Measurements from ENCODE around the gene B4GALT7.

Gene B4GALT7

GRCh38 chr5:177611446-177612214 is 11.7 kb downstream of the B4GALT7 start:
- TF ChIP-seq CTCF (IDR thresholded peaks at IDR 0.05) = no peak

DNA sequence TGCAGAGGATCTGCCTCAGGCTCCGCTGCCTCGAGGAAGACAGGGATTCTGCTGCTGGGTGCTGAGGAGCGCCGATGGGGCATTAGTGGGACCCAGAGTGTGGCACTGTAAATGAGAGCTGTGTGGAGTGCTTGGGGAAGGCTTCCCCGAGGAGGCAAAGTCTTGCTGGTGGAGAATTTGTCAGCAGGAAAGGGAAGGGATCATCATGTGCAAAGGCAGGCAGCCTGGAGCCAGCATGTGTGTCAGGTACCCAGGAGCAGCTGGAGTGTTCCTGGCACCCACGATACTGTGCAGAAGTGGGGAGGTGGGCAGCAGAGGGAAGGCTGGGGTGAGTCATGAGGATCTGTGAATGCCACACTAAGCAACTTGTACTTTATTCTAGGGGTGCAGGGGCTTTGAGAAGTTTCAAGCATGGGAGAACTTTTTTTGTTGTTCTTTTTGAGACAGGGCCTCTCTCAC is 12.3 kb downstream of the B4GALT7 start:
- TF ChIP-seq CTCF (IDR thresholded peaks at IDR 0.05) = no peak

- TF ChIP-seq CTCF (IDR thresholded peaks at IDR 0.05) = no peak
Observed at GRCh38 chr5:177620560-177620959, 20.6 kb downstream of the B4GALT7 start.
